KMS-11 (cell line): Measurements from ENCODE around the gene OR4D2.

Source experiments
- H2AFZ ChIP-seq: fragments of 200-600 bp; sonication (generic); 2 replicates; pipeline ENCODE4 v1.6.1; 2016; ENCODE audit warnings: antibody characterized with exemption, mixed run types, low read depth
- H3K27ac ChIP-seq: fragments of 200-600 bp; sonication (generic); 2 replicates; pipeline ENCODE4 v1.6.1; 2016; ENCODE audit warnings: mild to moderate bottlenecking, mixed run types
- H3K27me3 ChIP-seq: fragments of 200-600 bp; sonication (generic); 2 replicates; pipeline ENCODE4 v1.6.1; 2017; ENCODE audit warnings: mild to moderate bottlenecking, low read depth, mixed run types, moderate library complexity; ENCODE audit not compliant: insufficient read depth
- H3K36me3 ChIP-seq: fragments of 200-600 bp; sonication (generic); 2 replicates; pipeline ENCODE4 v1.6.1; 2017; ENCODE audit warnings: mild to moderate bottlenecking, mixed run types; ENCODE audit not compliant: insufficient read depth
- H3K4me1 ChIP-seq: fragments of 200-600 bp; sonication (generic); 2 replicates; pipeline ENCODE4 v1.6.1; 2016; ENCODE audit warnings: mild to moderate bottlenecking, low read depth, mixed run types; ENCODE audit not compliant: poor library complexity, severe bottlenecking
- H3K4me2 ChIP-seq: fragments of 200-600 bp; sonication (generic); 2 replicates; pipeline ENCODE4 v1.7.0; 2016; ENCODE audit warnings: mild to moderate bottlenecking, mixed run types
- H3K4me3 ChIP-seq: fragments of 200-600 bp; sonication (generic); IDR thresholded peaks from 2 replicates; pipeline ENCODE4 v1.6.1; 2017; ENCODE audit warnings: low read depth, low read length, mixed read lengths; ENCODE audit not compliant: insufficient read depth
- H3K79me2 ChIP-seq: fragments of 200-600 bp; sonication (generic); 2 replicates; pipeline ENCODE4 v1.6.1; 2016; ENCODE audit warnings: low read depth, mixed run types; ENCODE audit not compliant: insufficient read depth
- H3K9ac ChIP-seq: fragments of 200-600 bp; sonication (generic); 2 replicates; pipeline ENCODE4 v1.6.1; 2016; ENCODE audit warnings: mild to moderate bottlenecking, mixed run types
- H4K20me1 ChIP-seq: fragments of 200-600 bp; sonication (generic); 2 replicates; pipeline ENCODE4 v1.6.1; 2016; ENCODE audit warnings: mild to moderate bottlenecking, mixed run types; ENCODE audit not compliant: insufficient read depth
- CTCF ChIP-seq: fragments of 200-600 bp; sonication (generic); conservative IDR thresholded peaks from 2 replicates; pipeline ENCODE4 v1.6.1; 2017; ENCODE audit warnings: low read depth, mild to moderate bottlenecking, antibody characterized with exemption, low read length, moderate library complexity, mixed read lengths

Gene OR4D2

DNA sequence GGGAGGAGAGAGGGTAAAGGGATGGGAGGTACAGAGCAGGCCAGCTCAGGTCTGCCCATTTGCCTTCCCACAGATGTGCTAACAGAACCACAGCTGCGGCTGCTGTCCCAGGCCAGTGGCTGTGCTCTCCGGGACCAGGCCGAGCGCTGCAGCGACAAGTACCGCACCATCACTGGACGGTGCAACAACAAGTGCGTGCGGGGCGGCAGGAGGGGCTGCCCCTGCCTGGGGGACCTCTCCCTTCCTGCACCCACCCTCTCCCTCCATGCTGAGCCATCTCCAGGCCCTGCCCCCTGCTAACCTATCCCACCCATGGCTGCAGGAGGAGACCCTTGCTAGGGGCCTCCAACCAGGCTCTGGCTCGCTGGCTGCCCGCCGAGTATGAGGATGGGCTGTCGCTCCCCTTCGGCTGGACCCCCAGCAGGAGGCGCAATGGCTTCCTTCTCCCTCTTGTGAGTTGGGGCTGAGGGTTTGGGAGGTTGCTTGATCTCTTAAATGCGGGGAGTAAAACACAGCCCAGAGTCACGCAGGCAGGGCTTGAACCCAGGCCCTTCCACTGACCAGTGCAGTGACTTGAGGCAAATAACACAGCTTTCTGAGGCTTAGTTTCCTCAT lies 27.0 kb downstream of the OR4D2 start:
- Histone ChIP-seq H3K4me1 (no peaks in the 10 kb centered on the region), H4K20me1 (no peaks in the 10 kb centered on the region), H3K27ac (no peak overlapping the region), H2AFZ (no peak overlapping the region), H3K27me3 (peaks cover 20% of the 10 kb centered on the region; the same call in 1 of the 2 replicates), H3K79me2 (no peaks in the 10 kb centered on the region), H3K9ac (no peak overlapping the region), H3K36me3 (no peaks in the 10 kb centered on the region), H3K4me2 (no peak overlapping the region), H3K4me3 (no peak overlapping the region)
- TF ChIP-seq CTCF, result no peak

DNA sequence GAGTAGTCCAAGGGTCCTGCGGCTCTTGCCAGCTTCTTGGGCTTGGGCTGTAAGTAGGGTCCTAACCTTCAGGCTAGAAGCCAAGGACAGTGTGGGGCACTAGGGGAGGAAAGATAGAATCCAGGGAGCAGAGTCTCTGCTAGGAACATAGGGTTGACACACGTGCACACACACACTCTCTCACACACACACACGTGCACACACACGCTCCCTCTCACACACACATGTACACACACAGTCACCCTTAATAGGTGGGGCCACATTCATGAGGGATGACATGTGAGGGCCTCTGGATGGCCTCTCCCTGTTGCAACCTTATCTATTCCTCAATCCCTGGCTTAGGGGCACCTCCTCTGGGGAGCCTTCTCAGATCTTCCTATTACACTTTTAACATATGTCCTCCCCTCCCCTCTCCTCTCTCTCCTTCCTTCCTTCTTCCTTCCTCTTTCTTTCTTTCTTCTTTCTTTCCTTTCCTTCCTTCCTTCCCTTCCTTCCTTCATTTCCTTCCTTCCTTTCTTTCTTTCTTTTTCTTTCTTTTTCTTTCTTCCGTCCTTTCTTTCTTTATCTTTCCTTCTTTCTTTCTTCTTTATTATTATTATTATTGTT lies 28.8 kb downstream of the OR4D2 start:
- no peak for TF ChIP-seq CTCF
- Histone ChIP-seq H3K36me3 (no peaks in the 10 kb centered on the region), H3K79me2 (no peaks in the 10 kb centered on the region), H3K4me3 (no peak overlapping the region), H4K20me1 (no peaks in the 10 kb centered on the region), H3K27ac (no peak overlapping the region), H3K4me1 (no peaks in the 10 kb centered on the region), H3K9ac (no peak overlapping the region), H2AFZ (no peak overlapping the region), H3K4me2 (no peak overlapping the region), H3K27me3 (peaks cover 20% of the 10 kb centered on the region; the same call in 1 of the 2 replicates)

- Histone ChIP-seq H2AFZ (no peak overlapping the region), H3K27ac (no peak overlapping the region), H3K4me2 (no peak overlapping the region), H3K9ac (no peak overlapping the region), H3K4me1 (no peaks in the 10 kb centered on the region), H3K4me3 (no peak overlapping the region), H3K79me2 (no peaks in the 10 kb centered on the region), H3K27me3 (peaks cover 20% of the 10 kb centered on the region; the same call in 1 of the 2 replicates), H3K36me3 (no peaks in the 10 kb centered on the region), H4K20me1 (no peaks in the 10 kb centered on the region)
- TF ChIP-seq CTCF, result no peak
Observed at GRCh38 chr17:58196610-58197009, 29.8 kb downstream of the OR4D2 start.

- Histone ChIP-seq H3K9ac (no peak overlapping the region), H3K27ac (no peak overlapping the region), H3K4me1 (no peaks in the 10 kb centered on the region), H3K36me3 (no peaks in the 10 kb centered on the region), H4K20me1 (no peaks in the 10 kb centered on the region), H2AFZ (peak overlapping the region; percentile 44; the same call in 1 of the 2 replicates), H3K27me3 (peaks cover 20% of the 10 kb centered on the region; the same call in 1 of the 2 replicates), H3K4me2 (no peak overlapping the region), H3K4me3 (no peak overlapping the region), H3K79me2 (no peaks in the 10 kb centered on the region)
- TF ChIP-seq CTCF, result peak; percentile 81
Observed at GRCh38 chr17:58200024-58200633, 33.3 kb downstream of the OR4D2 start.
